Chondrocyte (in vitro differentiated cells): ENCODE results near the gene GPBAR1. TPM values are rescaled to one million over a fixed set of nuclear protein-coding genes. Genes with fewer than 3 reads are reported as not detected.

Experiments
- DNase-seq: peaks from one replicate; pipeline ENCODE4 v3.0.0; 2021; ENCODE audit warnings: mixed read lengths, low spot score
- H3K27ac Mint-ChIP-seq: one replicate; pipeline ENCODE4 v1.8.0; 2021; ENCODE audit warnings: mild to moderate bottlenecking, moderate library complexity, mixed read lengths; ENCODE audit not compliant: unreplicated experiment
- H3K27me3 Mint-ChIP-seq: 2 replicates; pipeline ENCODE4 v1.8.0; 2021; ENCODE audit warnings: low read depth, mixed read lengths
- H3K36me3 Mint-ChIP-seq: 2 replicates; pipeline ENCODE4 v1.8.0; 2021; ENCODE audit warnings: low read depth, mixed read lengths
- H3K4me1 Mint-ChIP-seq: 2 replicates; pipeline ENCODE4 v1.8.0; 2021; ENCODE audit warnings: low read depth, mild to moderate bottlenecking, mixed read lengths
- H3K4me3 Mint-ChIP-seq: one replicate; pipeline ENCODE4 v1.8.0; 2021; ENCODE audit warnings: mild to moderate bottlenecking, moderate library complexity, mixed read lengths; ENCODE audit not compliant: unreplicated experiment
- H3K9me3 Mint-ChIP-seq: 2 replicates; pipeline ENCODE4 v1.8.0; 2021; ENCODE audit warnings: low read depth, mixed read lengths
- total RNA-seq: library from RNA; stranded (reverse); gene quantifications from 3 replicates; pipeline ENCODE4 v1.2.1, GENCODE V29; 2021
- TF ChIP-seq, protein P1 (sequence below): fragments of 200-600 bp; sonication (generic); IDR thresholded peaks from 2 replicates; pipeline ENCODE4 v1.5.0; 2021; ENCODE audit warnings: antibody characterized with exemption, mild to moderate bottlenecking, moderate library complexity

Gene GPBAR1
- total RNA-seq, 1 donor from 2014 or later, result 0.10 TPM

DNA sequence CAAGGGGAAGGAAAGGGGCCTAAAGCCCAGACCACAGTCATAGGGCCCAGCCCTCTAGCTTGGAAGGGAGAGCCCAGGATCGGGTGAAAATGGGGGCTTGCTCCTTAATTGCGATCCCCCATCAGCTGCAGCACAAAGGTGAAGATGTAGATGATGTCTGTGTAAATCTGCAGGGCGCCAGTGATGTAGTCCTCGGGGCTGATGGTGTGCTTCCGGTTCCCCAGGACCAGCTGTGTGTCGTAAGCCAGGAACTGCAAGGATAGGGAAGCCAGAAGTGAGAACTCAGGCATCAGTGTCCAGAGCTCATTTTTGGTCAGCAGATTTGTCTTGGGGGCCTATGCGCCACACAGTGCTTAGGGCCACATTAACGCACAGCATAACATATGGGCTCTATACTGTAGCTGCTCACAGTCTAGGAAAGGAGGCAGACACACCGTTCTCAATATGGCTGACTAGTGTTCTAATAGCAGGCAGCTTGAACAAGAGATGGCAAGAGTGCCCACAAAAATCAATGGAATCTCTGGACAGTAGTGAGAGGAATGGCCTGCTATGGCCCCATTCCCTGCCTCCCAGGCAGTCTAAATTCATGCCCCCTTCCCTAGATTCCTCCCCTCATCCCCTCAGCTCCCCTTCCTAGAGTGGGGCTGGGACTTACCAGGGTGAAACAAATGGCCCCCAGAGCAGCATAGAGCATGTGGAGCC, 14.7 kb downstream of the GPBAR1 start:
- TF ChIP-seq, protein P1, sequence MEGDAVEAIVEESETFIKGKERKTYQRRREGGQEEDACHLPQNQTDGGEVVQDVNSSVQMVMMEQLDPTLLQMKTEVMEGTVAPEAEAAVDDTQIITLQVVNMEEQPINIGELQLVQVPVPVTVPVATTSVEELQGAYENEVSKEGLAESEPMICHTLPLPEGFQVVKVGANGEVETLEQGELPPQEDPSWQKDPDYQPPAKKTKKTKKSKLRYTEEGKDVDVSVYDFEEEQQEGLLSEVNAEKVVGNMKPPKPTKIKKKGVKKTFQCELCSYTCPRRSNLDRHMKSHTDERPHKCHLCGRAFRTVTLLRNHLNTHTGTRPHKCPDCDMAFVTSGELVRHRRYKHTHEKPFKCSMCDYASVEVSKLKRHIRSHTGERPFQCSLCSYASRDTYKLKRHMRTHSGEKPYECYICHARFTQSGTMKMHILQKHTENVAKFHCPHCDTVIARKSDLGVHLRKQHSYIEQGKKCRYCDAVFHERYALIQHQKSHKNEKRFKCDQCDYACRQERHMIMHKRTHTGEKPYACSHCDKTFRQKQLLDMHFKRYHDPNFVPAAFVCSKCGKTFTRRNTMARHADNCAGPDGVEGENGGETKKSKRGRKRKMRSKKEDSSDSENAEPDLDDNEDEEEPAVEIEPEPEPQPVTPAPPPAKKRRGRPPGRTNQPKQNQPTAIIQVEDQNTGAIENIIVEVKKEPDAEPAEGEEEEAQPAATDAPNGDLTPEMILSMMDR, result no peak
- no peak overlapping the region for H3K27ac Mint-ChIP-seq
- no peaks in the 10 kb centered on the region for H3K27me3 Mint-ChIP-seq
- H3K4me1 Mint-ChIP-seq, result peaks cover 28% of the 10 kb centered on the region
- peaks cover 36% of the 10 kb centered on the region for H3K36me3 Mint-ChIP-seq
- DNase-seq, result no peak
- H3K4me3 Mint-ChIP-seq, result no peak overlapping the region
- H3K9me3 Mint-ChIP-seq, result no peaks in the 10 kb centered on the region

DNA sequence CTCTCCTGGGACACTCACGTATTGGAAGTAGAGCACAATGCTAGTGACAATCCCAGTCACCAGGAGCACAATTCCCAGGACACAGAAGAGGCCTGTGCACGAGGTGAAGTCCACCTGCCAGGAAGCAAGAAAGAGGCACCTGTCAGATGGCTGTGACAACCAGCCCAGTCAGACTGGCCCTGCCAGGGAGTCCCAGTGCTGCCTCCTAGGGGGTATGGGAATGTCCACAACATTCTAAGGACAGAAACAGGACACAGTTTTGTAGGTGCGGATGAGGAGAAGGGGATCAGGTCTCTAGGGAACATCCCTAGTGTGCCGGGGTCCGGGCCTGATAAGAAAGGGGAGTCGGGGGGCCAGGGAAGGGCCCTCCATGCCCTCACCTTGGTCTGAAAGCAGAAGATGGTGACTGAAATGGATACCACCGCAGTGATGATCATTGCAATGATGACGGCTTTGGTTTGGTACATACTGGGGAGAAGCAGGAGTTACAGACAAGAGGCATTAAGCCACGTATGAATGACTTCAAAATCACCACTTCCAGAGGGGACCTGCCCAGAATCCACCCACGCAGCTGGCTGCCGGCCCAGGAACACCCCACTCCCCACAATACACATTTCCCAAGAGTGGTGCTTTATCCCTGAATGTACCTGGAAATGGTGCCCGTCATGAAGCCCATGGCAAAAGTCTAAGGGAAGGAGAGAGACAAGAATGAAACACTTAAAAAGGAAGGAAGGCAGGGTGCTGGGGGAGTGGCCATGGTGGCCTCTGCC, 16.4 kb downstream of the GPBAR1 start:
- Mint-ChIP-seq H3K36me3 (peaks cover 39% of the 10 kb centered on the region), H3K27ac (no peak overlapping the region), H3K27me3 (no peaks in the 10 kb centered on the region), H3K4me3 (no peak overlapping the region), H3K4me1 (peaks cover 19% of the 10 kb centered on the region), H3K9me3 (no peaks in the 10 kb centered on the region)
- TF ChIP-seq, protein P1, result peak; percentile 24
- no peak for DNase-seq

DNA sequence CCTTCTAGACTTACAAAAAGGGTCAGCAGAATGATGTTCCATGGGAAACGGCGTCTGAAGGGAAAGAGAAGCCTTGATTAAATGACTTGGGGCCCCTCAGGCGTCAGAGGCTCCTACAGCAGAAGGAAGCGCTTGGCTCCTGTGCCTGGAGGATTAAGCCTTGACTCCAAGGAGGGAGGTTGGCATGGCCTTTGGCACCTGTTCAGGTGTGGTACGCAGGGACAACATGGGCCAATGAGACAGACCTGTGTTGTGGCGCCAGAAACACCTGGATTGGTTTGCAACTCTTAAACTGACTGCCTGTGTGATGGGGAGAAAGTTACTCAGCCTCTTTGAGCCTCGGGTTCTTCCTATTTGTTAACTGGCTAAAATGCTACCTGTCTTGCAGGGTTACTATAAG, 17.1 kb downstream of the GPBAR1 start:
- TF ChIP-seq, protein P1, result no peak
- Mint-ChIP-seq H3K4me3 (no peak overlapping the region), H3K27me3 (no peaks in the 10 kb centered on the region), H3K27ac (no peak overlapping the region), H3K9me3 (no peaks in the 10 kb centered on the region), H3K4me1 (peaks cover 19% of the 10 kb centered on the region), H3K36me3 (peaks cover 39% of the 10 kb centered on the region)
- DNase-seq, result no peak

DNA sequence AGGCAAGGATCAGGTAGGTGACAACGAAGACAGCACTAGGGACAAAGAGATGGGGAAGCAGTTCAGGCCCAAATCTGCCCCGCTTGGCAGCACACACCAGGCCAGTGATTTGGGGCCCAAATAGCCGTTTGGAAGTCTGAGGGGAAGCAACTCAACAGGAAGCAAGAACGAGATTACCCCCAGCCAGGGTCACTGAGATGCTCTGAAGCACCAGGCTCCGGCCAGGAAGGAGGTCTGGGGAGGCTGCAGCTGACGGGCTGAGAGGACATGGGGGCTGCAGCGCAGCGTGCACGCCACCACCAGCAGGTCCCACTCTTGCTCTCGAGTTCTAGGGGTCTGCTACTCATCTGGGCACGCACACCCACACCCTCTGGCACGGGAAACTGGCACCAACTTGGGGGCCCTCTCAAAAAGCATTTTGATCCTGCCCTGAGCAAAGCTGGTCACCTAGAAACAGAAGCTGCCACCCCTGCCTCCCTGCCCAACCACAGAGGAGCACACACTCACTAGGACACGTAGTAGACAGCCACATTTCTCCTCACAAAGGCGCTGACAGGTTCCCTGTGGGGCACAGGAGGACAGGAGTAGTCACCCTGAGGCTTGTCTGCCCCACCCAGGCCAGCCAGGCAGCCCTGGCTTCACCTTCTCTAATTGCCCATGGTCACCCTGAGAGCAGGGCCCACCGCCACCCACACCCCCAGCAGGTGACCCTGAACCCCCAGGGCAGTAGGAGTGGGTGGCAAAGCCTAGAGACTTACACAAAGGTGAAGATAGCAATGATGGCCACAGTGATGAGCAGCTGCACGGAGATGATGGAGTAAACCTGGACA, 17.9 kb downstream of the GPBAR1 start:
- DNase-seq, result no peak
- no peak overlapping the region for H3K4me3 Mint-ChIP-seq
- H3K27ac Mint-ChIP-seq, result no peak overlapping the region
- H3K4me1 Mint-ChIP-seq, result peaks cover 21% of the 10 kb centered on the region
- no peaks in the 10 kb centered on the region for H3K9me3 Mint-ChIP-seq
- TF ChIP-seq, protein P1, result no peak
- H3K27me3 Mint-ChIP-seq, result no peaks in the 10 kb centered on the region
- peaks cover 37% of the 10 kb centered on the region for H3K36me3 Mint-ChIP-seq
